AG08396 (cell line): ENCODE data around the gene BORCS8.
"Not testable (repeated sequence)": the region's sequence is repeated elsewhere in the genome, so short reads cannot be mapped to it uniquely, and the experiment has no call there.

Source experiments
- DNase-seq: peaks from one replicate; pipeline ENCODE4 v3.0.0; 2012; ENCODE audit warnings: low spot score, mixed read lengths

BORCS8 gene

DNA sequence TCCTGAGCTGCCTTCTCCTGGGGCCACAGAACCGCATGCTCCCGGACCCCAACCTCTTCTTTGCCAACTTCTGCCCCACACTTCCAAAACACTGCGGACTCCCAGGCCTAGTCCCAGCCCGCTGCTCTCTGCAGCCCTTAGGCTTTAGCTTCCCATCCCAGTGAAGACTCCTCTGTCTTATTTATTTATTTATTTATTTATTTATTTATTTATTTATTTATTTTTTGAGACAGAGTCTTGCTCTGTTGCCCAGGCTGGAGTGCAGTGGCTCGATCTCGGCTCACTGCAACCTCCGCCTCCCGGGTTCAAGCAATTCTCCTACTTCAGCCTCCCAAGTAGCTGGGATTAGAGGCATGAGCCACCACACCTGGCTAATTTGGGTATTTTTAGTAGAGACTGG, 43.4 kb downstream of the BORCS8 start:
- DNase-seq, result not testable (repeated sequence)

DNA sequence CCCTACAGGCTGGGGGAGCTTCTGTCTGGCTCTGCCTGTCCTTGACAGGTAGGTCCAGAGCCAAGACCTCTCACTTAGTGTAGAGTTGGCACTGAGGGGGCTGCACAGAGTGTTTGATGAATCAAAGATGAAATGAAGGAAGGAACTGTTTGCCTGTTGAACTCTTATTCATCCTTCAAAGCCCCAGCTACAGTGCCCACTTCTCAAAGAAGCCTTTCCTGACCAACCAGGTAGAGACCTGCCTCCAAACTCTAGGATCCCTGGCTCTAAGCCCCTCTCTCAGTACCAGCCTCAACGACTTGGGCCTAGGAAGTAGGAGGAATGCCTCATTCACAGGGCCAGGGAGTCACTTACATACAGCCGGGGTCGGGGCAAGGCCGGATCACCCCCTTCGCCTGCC, 44.6 kb downstream of the BORCS8 start:
- DNase-seq, result no peak

DNA sequence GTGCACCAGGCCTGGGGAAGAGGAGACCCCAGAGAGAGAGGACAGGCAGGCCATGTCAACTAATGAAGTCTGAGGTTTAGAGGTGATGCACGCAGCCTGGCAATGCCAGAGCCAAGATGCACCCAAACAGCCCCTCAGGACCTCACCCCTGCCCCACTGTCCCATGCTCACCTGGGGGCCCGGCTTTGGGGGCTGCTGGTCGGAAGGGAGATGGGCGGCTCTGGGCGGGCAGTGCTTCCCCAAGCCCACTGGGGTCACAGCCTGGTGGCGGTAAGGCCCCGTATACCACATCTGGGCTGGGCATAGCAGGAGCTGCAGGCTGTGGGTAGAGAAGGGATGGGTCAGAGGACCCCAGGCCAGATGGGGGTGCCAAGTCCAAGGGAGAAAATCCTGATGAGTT, 45.1 kb downstream of the BORCS8 start:
- no peak for DNase-seq

DNA sequence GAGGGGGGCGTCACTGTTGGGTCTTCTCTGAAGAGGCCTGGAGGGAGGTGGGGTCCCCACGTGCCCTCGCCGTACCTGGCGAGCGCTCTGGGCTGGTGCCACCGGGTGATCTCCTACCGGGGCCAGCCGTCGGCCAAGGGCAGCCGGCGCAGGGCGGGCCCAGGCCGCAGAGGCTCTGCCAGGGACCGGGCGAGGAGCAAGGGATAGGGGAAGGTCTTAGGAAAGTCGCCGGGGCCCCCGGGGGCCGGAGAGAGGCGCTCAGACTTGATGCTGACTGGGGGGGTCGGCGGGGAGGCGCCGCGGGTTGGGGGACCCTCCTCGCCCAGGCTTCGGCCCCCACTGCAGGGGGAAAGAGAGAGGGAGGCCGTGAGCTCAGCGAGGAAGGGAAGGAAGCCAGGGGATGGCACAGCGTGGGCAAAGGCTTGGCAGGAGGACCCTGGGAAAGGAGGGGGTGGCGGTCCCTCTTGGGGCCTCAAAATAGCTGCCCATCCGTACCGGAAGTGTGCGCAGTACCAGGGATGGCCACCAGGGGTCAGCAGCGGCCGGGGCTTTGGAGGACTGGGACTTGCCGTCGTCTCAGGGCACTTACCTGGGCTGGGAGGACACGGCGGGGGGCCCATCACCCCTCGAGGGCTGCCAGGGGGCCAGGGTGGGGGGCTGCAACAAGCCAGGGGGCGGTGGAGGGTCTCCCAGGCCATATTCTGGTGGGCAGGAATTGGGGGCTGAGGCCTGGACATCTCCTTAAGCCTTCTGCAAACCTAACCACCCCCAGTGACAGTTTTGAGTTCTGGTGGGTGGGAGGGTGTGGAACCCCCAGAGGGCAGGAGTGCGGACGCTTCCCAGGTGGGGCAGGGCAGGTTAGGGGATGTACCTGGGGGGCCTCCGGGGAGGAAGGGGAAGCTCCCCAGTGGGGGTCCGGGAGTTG, 46.0 kb downstream of the BORCS8 start:
- peak; percentile 88 for DNase-seq

DNA sequence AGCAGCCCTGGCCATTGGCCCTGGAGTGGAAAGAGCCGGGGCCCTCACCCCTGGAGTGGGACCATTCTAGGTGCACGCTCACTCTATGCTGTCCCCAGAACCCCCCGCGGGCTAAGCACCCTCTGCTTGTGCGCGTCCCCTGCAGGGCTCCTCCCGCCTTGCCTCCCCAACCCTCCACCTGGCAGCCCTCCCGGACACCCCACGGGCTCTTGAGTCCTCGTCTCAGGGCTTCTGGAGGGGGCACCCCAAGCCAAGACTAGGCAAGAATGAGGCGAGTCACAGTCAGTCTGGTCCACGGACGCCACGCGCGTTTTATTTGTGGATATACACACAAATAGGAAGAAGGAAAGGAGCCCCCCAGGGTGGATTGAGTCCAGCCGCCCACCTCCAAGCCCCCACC, 46.7 kb downstream of the BORCS8 start:
- no peak for DNase-seq

DNA sequence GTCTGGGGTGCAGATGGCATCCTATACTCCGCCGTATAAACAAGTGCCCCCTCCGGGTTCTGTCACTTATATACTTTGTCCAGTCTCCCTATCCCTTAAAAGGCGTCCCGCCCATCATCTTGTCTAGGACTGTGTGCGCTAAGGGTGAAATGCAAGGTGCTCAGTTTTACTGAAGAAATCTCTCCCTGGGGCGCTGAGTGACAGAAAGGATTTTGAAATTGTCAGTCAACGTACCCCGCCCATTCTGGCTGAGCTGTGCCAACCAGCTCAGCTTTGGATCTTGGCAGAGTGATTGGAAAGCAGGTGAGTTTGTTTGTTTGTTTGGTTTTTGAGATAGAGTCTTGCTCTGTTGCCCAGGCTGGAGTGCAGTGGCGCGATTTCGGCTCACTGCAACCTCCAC, 49.6 kb downstream of the BORCS8 start:
- no peak for DNase-seq

DNA sequence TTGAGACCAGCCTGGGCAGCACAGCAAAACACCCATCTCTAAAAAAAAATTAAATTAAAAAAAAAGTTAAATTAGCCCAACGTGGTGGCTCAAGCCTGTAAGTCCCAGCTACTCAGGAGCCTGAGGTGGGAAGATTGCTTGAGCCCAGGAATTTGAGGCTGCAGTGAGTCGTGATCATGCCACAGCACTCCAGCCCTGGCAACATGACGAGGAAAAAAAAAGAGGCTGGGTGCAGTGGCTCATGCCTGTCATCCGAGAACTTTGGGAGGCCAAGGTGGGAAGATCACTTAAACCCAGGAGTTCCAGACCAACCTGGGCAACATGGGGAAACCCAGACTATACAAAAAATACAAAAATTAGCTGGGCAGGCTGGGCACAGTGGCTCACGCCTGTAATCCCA, 51.5 kb downstream of the BORCS8 start:
- DNase-seq, result no peak

DNA sequence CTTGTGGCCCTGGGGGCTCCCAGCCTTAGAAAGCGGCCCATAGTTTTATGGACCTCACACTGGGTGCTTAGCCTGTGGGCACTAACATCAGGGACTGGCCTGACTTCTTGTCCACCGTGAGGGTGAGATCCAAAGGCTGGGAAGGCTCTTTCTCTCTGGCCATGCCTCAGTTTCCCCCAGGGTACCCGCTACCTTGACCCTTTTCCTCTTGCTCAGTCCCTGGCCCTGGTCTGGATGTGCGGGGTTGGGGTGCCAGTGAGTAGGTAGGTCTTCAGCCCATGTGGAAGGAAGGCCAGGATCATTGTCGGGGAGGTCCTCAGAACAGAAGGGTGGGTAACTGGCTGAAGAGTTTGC, 52.1 kb downstream of the BORCS8 start:
- DNase-seq, result no peak

DNA sequence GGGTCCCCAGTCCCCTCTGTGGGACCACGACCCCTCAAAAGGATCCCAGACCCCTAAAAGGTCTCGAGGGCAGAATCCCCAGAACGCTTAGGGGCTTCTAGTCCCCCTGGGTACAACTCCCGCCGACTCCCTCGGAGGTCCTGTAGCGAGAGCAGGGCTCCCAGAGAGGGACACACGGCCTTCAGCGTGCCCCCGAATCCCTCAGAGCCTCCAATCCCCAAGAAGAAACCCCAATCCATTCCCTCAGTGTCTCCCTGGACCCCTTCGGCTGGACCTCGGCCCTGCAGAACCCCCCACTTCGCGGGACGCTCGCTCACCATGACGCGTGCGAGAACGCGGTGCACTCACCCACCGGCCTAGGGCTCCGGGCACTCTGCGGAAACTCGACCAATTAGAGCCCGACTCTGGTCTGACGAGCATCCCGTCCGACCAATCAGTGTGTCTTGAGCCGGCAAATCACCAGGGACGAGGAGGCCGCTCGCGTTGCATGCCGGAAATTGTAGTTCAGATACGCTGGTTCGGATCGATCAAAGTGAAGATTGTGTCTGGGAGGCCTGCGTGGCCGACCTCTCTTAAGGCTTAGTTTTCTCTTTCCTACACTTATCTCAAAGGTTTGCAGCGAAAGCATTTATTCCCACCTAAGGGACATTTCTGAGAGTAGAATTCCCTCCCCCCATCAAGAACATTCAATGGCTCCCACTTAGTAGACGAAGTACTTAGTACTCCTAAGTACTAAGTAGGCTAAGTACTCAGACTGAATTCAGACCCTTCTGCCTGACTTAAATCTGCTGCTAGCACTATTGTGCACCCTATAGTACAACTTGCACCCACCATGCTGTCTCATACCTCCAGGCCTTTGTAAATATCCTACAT, 53.6 kb downstream of the BORCS8 start, which contains the start of gene TMEM161A:
Gene TMEM161A (minus strand): TSS at position 370 of the 873 bp plus-strand sequence. CDS start 50 bp downstream, at position 320.
- DNase-seq, result peak; percentile 100

DNA sequence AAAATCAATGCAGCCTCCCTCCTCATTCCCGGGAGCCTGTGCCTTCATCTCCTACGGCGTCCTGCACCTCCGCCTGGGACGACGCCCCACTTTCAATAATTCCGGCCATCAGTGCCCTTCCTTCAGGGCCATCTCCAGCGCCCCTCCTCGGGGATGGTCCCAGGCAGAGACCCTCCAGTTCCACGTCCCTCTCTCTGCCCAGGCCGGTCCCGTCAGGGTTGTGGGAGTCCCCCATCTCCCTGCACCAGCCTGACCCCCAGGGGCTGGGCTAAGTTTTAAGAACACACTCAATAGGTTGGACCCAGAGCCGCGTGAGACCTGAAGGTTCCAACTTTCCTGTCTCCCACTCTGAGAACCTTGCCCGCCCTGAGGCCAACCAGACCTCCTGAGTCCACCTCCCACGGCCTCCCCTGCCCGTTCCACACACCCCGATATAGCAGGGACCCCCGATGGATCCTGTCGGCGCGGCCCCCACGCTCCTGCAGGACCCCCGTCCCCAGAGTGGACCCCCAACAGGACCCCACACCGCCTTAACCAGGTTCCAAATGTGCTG, 54.3 kb downstream of the BORCS8 start:
- DNase-seq, result peak; percentile 41

DNA sequence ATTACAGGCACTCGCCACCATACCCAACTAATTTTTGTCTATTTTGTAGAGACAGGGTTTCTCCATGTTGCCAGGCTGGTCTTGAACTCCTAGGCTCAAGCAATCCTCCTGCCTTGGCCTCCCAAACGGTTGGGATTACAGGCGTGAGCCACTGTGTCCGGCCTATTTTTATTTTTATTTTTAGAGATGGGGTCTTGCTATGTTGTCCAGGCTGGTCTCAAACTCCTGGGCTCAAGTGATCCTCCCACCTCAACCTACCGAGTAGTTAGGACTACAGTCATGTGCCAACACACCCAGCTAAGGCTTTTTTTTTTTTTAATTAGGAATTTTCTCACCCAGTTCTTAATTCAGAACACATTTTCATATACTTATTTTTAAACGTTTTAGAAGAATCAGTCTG, 56.2 kb downstream of the BORCS8 start:
- DNase-seq, result not testable (repeated sequence)

DNA sequence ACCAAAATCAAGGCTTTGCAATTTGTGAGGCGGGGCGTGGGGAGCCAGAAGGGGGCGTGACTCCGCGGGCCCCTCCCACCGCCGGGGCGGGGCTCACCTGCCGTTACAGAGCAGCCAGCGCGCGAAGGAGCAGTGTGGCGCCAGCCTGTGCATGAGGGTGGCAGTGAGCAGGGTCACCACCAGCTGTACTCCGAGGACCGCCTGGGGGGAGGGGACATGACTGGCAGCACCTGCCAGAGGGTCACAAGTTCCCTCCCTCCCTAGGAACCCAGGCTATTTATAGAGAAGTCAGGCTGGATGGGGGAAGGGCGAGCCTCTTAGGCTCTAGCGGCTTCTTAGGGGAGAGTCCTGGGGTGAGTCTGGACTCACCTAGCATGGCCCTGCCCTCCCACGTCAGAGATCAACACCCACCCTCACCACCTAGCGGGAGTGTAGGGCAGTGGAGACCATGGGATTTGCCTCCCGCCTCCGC, 57.2 kb downstream of the BORCS8 start:
- no peak for DNase-seq

DNA sequence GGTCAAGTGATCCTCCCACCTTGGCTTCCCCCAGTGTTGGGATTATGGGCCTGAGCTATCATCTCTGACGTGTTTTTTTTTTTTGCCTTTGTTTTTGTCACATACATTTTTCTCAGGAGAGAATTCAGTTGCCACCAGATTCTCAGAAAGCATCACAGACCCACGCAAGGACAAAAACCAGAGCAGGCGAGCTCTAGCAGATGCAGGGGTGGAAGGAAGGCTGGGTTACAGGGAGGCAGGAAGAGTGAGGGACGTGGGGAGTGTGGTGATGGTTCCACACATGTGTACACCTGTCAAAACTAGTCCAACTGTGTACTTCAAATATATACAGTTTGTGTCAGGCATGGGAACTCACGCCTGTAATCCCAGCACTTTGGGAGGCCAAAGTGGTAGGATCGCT, 58.0 kb downstream of the BORCS8 start:
- no peak for DNase-seq

DNA sequence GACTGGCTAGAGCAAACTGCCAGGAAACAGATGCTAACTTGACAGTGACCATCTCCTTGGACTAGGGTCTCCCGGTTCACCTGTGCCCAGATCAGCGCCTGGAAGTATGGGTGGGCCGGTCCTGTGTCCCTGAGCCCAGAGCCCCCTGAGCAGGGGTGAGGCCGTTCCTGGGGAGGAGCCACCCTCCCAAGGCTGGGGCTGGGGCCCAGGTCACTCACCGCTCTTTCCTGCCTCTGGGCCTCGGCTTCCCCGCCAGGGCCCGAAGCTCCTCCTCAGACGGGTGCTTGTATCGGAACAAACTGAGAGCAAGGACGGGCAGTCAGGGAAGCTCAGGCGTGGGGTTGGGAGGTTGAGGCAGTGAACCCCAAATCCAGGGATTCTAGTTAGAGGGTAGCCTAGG, 59.0 kb downstream of the BORCS8 start:
- no peak for DNase-seq

DNA sequence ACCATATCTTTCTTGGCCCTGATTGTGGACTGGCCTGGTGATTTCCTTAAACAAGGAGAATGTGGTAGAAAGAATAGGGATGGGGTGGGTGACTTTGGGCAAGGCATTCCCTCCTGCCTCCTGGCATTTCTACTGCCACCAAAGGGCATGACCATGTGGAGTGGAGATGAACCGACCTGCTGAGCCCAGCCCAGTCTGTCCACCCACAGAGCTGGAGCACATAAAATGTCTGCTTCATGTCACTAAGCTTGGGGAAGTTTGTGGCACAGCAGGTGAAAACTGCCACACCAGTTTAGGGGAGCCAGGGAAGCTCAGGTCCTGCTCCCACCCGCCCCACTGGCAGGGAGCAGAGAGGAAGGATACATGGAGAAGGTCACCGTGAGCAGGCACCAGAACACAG, 60.0 kb downstream of the BORCS8 start:
- no peak for DNase-seq
